Activated CD4-positive, alpha-beta memory T cell treated with anti-CD3 and anti-CD28 coated beads, Interleukin-2, amount 10 ng/mL, durations not matched to agents 7 days and 5 days (primary cell): ENCODE measurements around the gene CLIC3. TPM values are rescaled to one million over a fixed set of nuclear protein-coding genes. Genes with fewer than 3 reads are reported as not detected.

Experiments
- CTCF ChIA-PET: fragments of 350-600 bp; sonication (Branson Sonifier 250); formaldehyde crosslinking; loops from one replicate; lab custom pipeline; 2021; ENCODE audit warnings: antibody characterized with exemption, inconsistent platforms; lab: Charles Lee
- POLR2A ChIA-PET: fragments of 350-600 bp; sonication (Branson Sonifier 250); formaldehyde crosslinking; loops from one replicate; lab custom pipeline; 2021; ENCODE audit warnings: antibody characterized with exemption; lab: Charles Lee
- DNase-seq: peaks from one replicate; pipeline ENCODE4 v3.0.0-alpha.2; 2020
- H3K27ac Mint-ChIP-seq: one replicate; pipeline ENCODE4 v1.8.0; 2021; ENCODE audit warnings: mild to moderate bottlenecking, mixed read lengths
- H3K27me3 Mint-ChIP-seq: one replicate; pipeline ENCODE4 v1.8.0; 2021; ENCODE audit warnings: mixed read lengths
- H3K36me3 Mint-ChIP-seq: one replicate; pipeline ENCODE4 v1.8.0; 2021; ENCODE audit warnings: low read depth, mixed read lengths
- H3K4me1 Mint-ChIP-seq: one replicate; pipeline ENCODE4 v1.8.0; 2021; ENCODE audit warnings: mixed read lengths
- H3K4me3 Mint-ChIP-seq: one replicate; pipeline ENCODE4 v1.8.0; 2021; ENCODE audit warnings: mild to moderate bottlenecking, mixed read lengths
- H3K9me3 Mint-ChIP-seq: one replicate; pipeline ENCODE4 v1.8.0; 2021; ENCODE audit warnings: mixed read lengths
- total RNA-seq, 2 experiments: library from RNA; stranded (reverse); gene quantifications; one replicate each; pipeline ENCODE4 v1.2.3, GENCODE V29; 2021

CLIC3 gene
- total RNA-seq, 2 experiments from 2014 or later = 3.7 to 4.9 TPM

GRCh38 chr9:137021568-137021978 lies 25.2 kb upstream of the CLIC3 start:
- no peaks in the 10 kb centered on the region for H3K27me3 Mint-ChIP-seq
- H3K4me3 Mint-ChIP-seq = no peak overlapping the region
- no peak for DNase-seq
- ChIA-PET CTCF (no interaction called here), POLR2A (interaction anchor here (1.2 to 1.6 kb wide), 2 partner anchors 25 to 28 kb away, joined by 3 to 8 read pairs; partner anchors contain the start of gene NPDC1)
- peaks cover 9% of the 10 kb centered on the region for H3K4me1 Mint-ChIP-seq
- H3K36me3 Mint-ChIP-seq = peaks cover 7% of the 10 kb centered on the region
- H3K27ac Mint-ChIP-seq = no peak overlapping the region
- no peaks in the 10 kb centered on the region for H3K9me3 Mint-ChIP-seq

GRCh38 chr9:137020771-137021567 lies 24.6 kb upstream of the CLIC3 start:
- CTCF ChIA-PET = interaction anchor here (0.9 to 2.3 kb wide), 2 partner anchors 9 to 26 kb away, joined by 5 to 11 read pairs; no protein-coding TSS in a partner anchor
- Mint-ChIP-seq H3K9me3 (no peaks in the 10 kb centered on the region), H3K36me3 (peaks cover 7% of the 10 kb centered on the region), H3K27me3 (no peaks in the 10 kb centered on the region), H3K4me3 (no peak overlapping the region), H3K27ac (no peak overlapping the region), H3K4me1 (peaks cover 6% of the 10 kb centered on the region)
- DNase-seq = no peak
- POLR2A ChIA-PET = interaction anchor here (1.2 to 1.6 kb wide), 2 partner anchors 26 to 28 kb away, joined by 3 to 8 read pairs; partner anchors contain the start of gene NPDC1

- Mint-ChIP-seq H3K27me3 (no peaks in the 10 kb centered on the region), H3K4me1 (peaks cover 6% of the 10 kb centered on the region), H3K36me3 (peaks cover 7% of the 10 kb centered on the region), H3K4me3 (no peak overlapping the region), H3K27ac (no peak overlapping the region), H3K9me3 (no peaks in the 10 kb centered on the region)
- DNase-seq = no peak
- POLR2A ChIA-PET = no interaction called here
- CTCF ChIA-PET = interaction anchor here (0.9 to 2.3 kb wide), 3 partner anchors 9 to 27 kb away, joined by 3 to 11 read pairs (median 5); no protein-coding TSS in a partner anchor
These were observed 23.7 kb upstream of the CLIC3 start for GRCh38 chr9:137019891-137020683.

GRCh38 chr9:137018761-137019559 lies 22.6 kb upstream of the CLIC3 start:
- ChIA-PET POLR2A (interaction anchor here (2.5 kb wide), 1 partner anchor 27 kb away, joined by 7 read pairs; the partner anchor contains the start of gene PAXX), CTCF (interaction anchor here (1.3 to 2.3 kb wide), 2 partner anchors 11 to 16 kb away, joined by 3 to 11 read pairs; no protein-coding TSS in a partner anchor)
- Mint-ChIP-seq H3K4me3 (no peak overlapping the region), H3K36me3 (peaks cover 9% of the 10 kb centered on the region), H3K9me3 (no peaks in the 10 kb centered on the region), H3K4me1 (peaks cover 6% of the 10 kb centered on the region), H3K27me3 (no peaks in the 10 kb centered on the region), H3K27ac (no peak overlapping the region)
- no peak for DNase-seq

GRCh38 chr9:137017791-137018497 lies 21.6 kb upstream of the CLIC3 start:
- Mint-ChIP-seq H3K27ac (no peak overlapping the region), H3K4me3 (no peak overlapping the region), H3K36me3 (peaks cover 9% of the 10 kb centered on the region), H3K27me3 (no peaks in the 10 kb centered on the region), H3K9me3 (no peaks in the 10 kb centered on the region), H3K4me1 (peaks cover 6% of the 10 kb centered on the region)
- DNase-seq = no peak
- POLR2A ChIA-PET = interaction anchor here (2.5 kb wide), 1 partner anchor 26 kb away, joined by 7 read pairs; the partner anchor contains the start of gene PAXX
- CTCF ChIA-PET = no interaction called here

GRCh38 chr9:137017071-137017470 lies 20.7 kb upstream of the CLIC3 start:
- ChIA-PET POLR2A (interaction anchor here (2.5 kb wide), 1 partner anchor 25 kb away, joined by 7 read pairs; the partner anchor contains the start of gene PAXX), CTCF (no interaction called here)
- H3K27me3 Mint-ChIP-seq = no peaks in the 10 kb centered on the region
- H3K36me3 Mint-ChIP-seq = peaks cover 9% of the 10 kb centered on the region
- DNase-seq = no peak
- no peak overlapping the region for H3K27ac Mint-ChIP-seq
- peaks cover 4% of the 10 kb centered on the region for H3K4me1 Mint-ChIP-seq
- H3K4me3 Mint-ChIP-seq = no peak overlapping the region
- H3K9me3 Mint-ChIP-seq = no peaks in the 10 kb centered on the region

GRCh38 chr9:137016436-137016835 lies 20.1 kb upstream of the CLIC3 start:
- H3K9me3 Mint-ChIP-seq = no peaks in the 10 kb centered on the region
- no peak overlapping the region for H3K27ac Mint-ChIP-seq
- peaks cover 3% of the 10 kb centered on the region for H3K4me1 Mint-ChIP-seq
- no peaks in the 10 kb centered on the region for H3K27me3 Mint-ChIP-seq
- H3K4me3 Mint-ChIP-seq = no peak overlapping the region
- peaks cover 10% of the 10 kb centered on the region for H3K36me3 Mint-ChIP-seq
- no peak for DNase-seq
- CTCF ChIA-PET = no interaction called here
- POLR2A ChIA-PET = interaction anchor here (2.5 kb wide), 1 partner anchor 25 kb away, joined by 7 read pairs; the partner anchor contains the start of gene PAXX

GRCh38 chr9:137015976-137016375 lies 19.6 kb upstream of the CLIC3 start:
- H3K36me3 Mint-ChIP-seq = peaks cover 13% of the 10 kb centered on the region
- H3K27ac Mint-ChIP-seq = no peak overlapping the region
- no peaks in the 10 kb centered on the region for H3K9me3 Mint-ChIP-seq
- CTCF ChIA-PET = no interaction called here
- no peak overlapping the region for H3K4me3 Mint-ChIP-seq
- POLR2A ChIA-PET = no interaction called here
- H3K27me3 Mint-ChIP-seq = no peaks in the 10 kb centered on the region
- H3K4me1 Mint-ChIP-seq = peaks cover 3% of the 10 kb centered on the region
- DNase-seq = no peak

GRCh38 chr9:137015540-137015930 lies 19.2 kb upstream of the CLIC3 start:
- CTCF ChIA-PET = interaction anchor here (0.9 kb wide), 1 partner anchor 19 kb away, joined by 3 read pairs; no protein-coding TSS in a partner anchor
- Mint-ChIP-seq H3K4me3 (no peak overlapping the region), H3K27me3 (no peaks in the 10 kb centered on the region), H3K36me3 (peaks cover 13% of the 10 kb centered on the region), H3K4me1 (peaks cover 3% of the 10 kb centered on the region), H3K27ac (no peak overlapping the region), H3K9me3 (no peaks in the 10 kb centered on the region)
- DNase-seq = no peak
- POLR2A ChIA-PET = no interaction called here

GRCh38 chr9:137014776-137015539 lies 18.6 kb upstream of the CLIC3 start:
- Mint-ChIP-seq H3K27ac (no peak overlapping the region), H3K27me3 (no peaks in the 10 kb centered on the region), H3K9me3 (no peaks in the 10 kb centered on the region), H3K36me3 (peaks cover 13% of the 10 kb centered on the region), H3K4me1 (peaks cover 3% of the 10 kb centered on the region), H3K4me3 (no peak overlapping the region)
- POLR2A ChIA-PET = interaction anchor here (0.6 kb wide), 1 partner anchor 12 kb away, joined by 3 read pairs; no protein-coding TSS in a partner anchor
- CTCF ChIA-PET = interaction anchor here (0.9 kb wide), 1 partner anchor 20 kb away, joined by 3 read pairs; no protein-coding TSS in a partner anchor
- DNase-seq = no peak

GRCh38 chr9:137014166-137014565 lies 17.8 kb upstream of the CLIC3 start:
- H3K4me3 Mint-ChIP-seq = no peak overlapping the region
- no peaks in the 10 kb centered on the region for H3K9me3 Mint-ChIP-seq
- ChIA-PET POLR2A (no interaction called here), CTCF (no interaction called here)
- H3K36me3 Mint-ChIP-seq = peaks cover 10% of the 10 kb centered on the region
- H3K4me1 Mint-ChIP-seq = no peaks in the 10 kb centered on the region
- H3K27ac Mint-ChIP-seq = no peak overlapping the region
- DNase-seq = no peak
- H3K27me3 Mint-ChIP-seq = no peaks in the 10 kb centered on the region
